SU-DHL-6 (cell line): ENCODE data around the gene ME1.
"Not testable (repeated sequence)": the region's sequence is repeated elsewhere in the genome, so short reads cannot be mapped to it uniquely, and the experiment has no call there.

ENCODE experiments used
- H2AFZ ChIP-seq: fragments of 200-600 bp; sonication (generic); 2 replicates; pipeline ENCODE4 v1.6.1; 2014; ENCODE audit warnings: low read depth, mild to moderate bottlenecking, moderate library complexity, mixed read lengths, antibody characterized with exemption, low read length; ENCODE audit not compliant: severe bottlenecking
- H3F3A ChIP-seq: fragments of 200-600 bp; shearing (Covaris generic); 2 replicates; pipeline ENCODE4 v1.6.0; 2016; ENCODE audit warnings: antibody characterized with exemption, mild to moderate bottlenecking; ENCODE audit not compliant: insufficient read depth
- H3K27ac ChIP-seq: fragments of 200-600 bp; sonication (generic); 2 replicates; pipeline ENCODE4 v1.5.1; 2016; ENCODE audit warnings: low read depth, mild to moderate bottlenecking, low read length, moderate library complexity, mixed read lengths
- H3K27me3 ChIP-seq: fragments of 200-600 bp; sonication (generic), shearing (Covaris generic); 2 replicates; pipeline ENCODE4 v1.6.0; 2014; ENCODE audit warnings: mild to moderate bottlenecking, low read length
- H3K36me3 ChIP-seq: fragments of 200-600 bp; sonication (generic); 2 replicates; pipeline ENCODE4 v1.6.1; 2014; ENCODE audit warnings: mild to moderate bottlenecking, low read length, mixed read lengths
- H3K4me2 ChIP-seq: fragments of 300-600, 200-600 bp; shearing (Covaris generic), sonication (generic); 2 replicates; pipeline ENCODE4 v1.6.0; 2014; ENCODE audit warnings: low read length, low read depth, mild to moderate bottlenecking; ENCODE audit not compliant: poor library complexity, severe bottlenecking
- H3K4me3 ChIP-seq: fragments of 200-600 bp; sonication (generic); 2 replicates; pipeline ENCODE4 v1.5.1; 2014; ENCODE audit warnings: antibody characterized with exemption, low read length, mild to moderate bottlenecking, mixed read lengths; ENCODE audit not compliant: insufficient read depth, poor library complexity, severe bottlenecking
- H3K79me2 ChIP-seq: fragments of 200-600 bp; sonication (generic); 2 replicates; pipeline ENCODE4 v1.6.1; 2014; ENCODE audit warnings: mild to moderate bottlenecking, low read length, moderate library complexity; ENCODE audit not compliant: insufficient read depth
- H3K9ac ChIP-seq: fragments of 200-600 bp; sonication (generic); 2 replicates; pipeline ENCODE4 v1.7.0; 2014; ENCODE audit warnings: mild to moderate bottlenecking, low read length
- H3K9me2 ChIP-seq: fragments of 200-600 bp; sonication (generic); replicated peaks from 2 replicates; pipeline ENCODE4 v1.6.1; 2014; ENCODE audit warnings: low read length; ENCODE audit not compliant: insufficient read depth
- H3K9me3 ChIP-seq: fragments of 200-600 bp; sonication (generic); 2 replicates; pipeline ENCODE4 v1.6.1; 2014; ENCODE audit warnings: low read length, mixed read lengths; ENCODE audit not compliant: insufficient read depth
- H4K20me1 ChIP-seq: fragments of 200-600 bp; sonication (generic); 2 replicates; pipeline ENCODE4 v1.6.1; 2014; ENCODE audit warnings: low read depth, mild to moderate bottlenecking, antibody characterized with exemption, low read length, moderate library complexity, mixed read lengths
- CTCF ChIP-seq: fragments of 200-600 bp; sonication (generic); IDR thresholded peaks from one replicate; pipeline ENCODE4 v1.5.1; 2017; ENCODE audit warnings: antibody characterized with exemption, mild to moderate bottlenecking, low read length, moderate library complexity; ENCODE audit not compliant: insufficient read depth, poor library complexity, severe bottlenecking
- EZH2phosphoT487 ChIP-seq: fragments of 200-600 bp; sonication (generic), shearing (Covaris generic); conservative IDR thresholded peaks from 2 replicates; pipeline ENCODE4 v1.6.1; 2018; ENCODE audit warnings: mild to moderate bottlenecking, antibody characterized with exemption, low read length, moderate library complexity, mixed read lengths

ME1 gene

GRCh38 chr6:83369692-83370091, 61.2 kb downstream of the ME1 start:
- H3K9ac ChIP-seq, result no peak overlapping the region
- no peaks in the 10 kb centered on the region for H3K36me3 ChIP-seq
- H4K20me1 ChIP-seq, result no peaks in the 10 kb centered on the region
- H2AFZ ChIP-seq, result no peak overlapping the region
- TF ChIP-seq CTCF, result no peak
- TF ChIP-seq EZH2phosphoT487, result no peak
- H3K79me2 ChIP-seq, result no peaks in the 10 kb centered on the region
- H3K27ac ChIP-seq, result no peak overlapping the region
- H3F3A ChIP-seq, result no peaks in the 10 kb centered on the region
- no peak overlapping the region for H3K4me2 ChIP-seq
- H3K27me3 ChIP-seq, result no peaks in the 10 kb centered on the region
- no peaks in the 10 kb centered on the region for H3K9me3 ChIP-seq
- H3K4me3 ChIP-seq, result no peak overlapping the region
- H3K9me2 ChIP-seq, result no peaks in the 10 kb centered on the region

- Histone ChIP-seq H3K79me2 (no peaks in the 10 kb centered on the region), H3K27me3 (no peaks in the 10 kb centered on the region), H3K9me2 (no peaks in the 10 kb centered on the region), H3K36me3 (no peaks in the 10 kb centered on the region), H2AFZ (no peak overlapping the region), H3K4me3 (no peak overlapping the region), H3K27ac (no peak overlapping the region), H3K4me2 (no peak overlapping the region), H3F3A (no peaks in the 10 kb centered on the region), H3K9ac (no peak overlapping the region), H4K20me1 (no peaks in the 10 kb centered on the region), H3K9me3 (no peaks in the 10 kb centered on the region)
- TF ChIP-seq CTCF (no peak), EZH2phosphoT487 (no peak)
Measured at GRCh38 chr6:83368577-83368976, 62.3 kb downstream of the ME1 start.

- Histone ChIP-seq H3K27me3 (no peaks in the 10 kb centered on the region), H3K4me3 (no peak overlapping the region), H4K20me1 (no peaks in the 10 kb centered on the region), H3F3A (no peaks in the 10 kb centered on the region), H3K9me2 (no peaks in the 10 kb centered on the region), H3K9ac (no peak overlapping the region), H3K79me2 (no peaks in the 10 kb centered on the region), H2AFZ (no peak overlapping the region), H3K4me2 (no peak overlapping the region), H3K9me3 (no peaks in the 10 kb centered on the region), H3K36me3 (no peaks in the 10 kb centered on the region), H3K27ac (no peak overlapping the region)
- no peak for TF ChIP-seq CTCF
- no peak for TF ChIP-seq EZH2phosphoT487
Measured at GRCh38 chr6:83367104-83367503, 63.7 kb downstream of the ME1 start.

GRCh38 chr6:83365931-83366330, 64.9 kb downstream of the ME1 start:
- H3K4me3 ChIP-seq, result no peak overlapping the region
- H4K20me1 ChIP-seq, result no peaks in the 10 kb centered on the region
- H3K9me3 ChIP-seq, result no peaks in the 10 kb centered on the region
- no peaks in the 10 kb centered on the region for H3K27me3 ChIP-seq
- no peaks in the 10 kb centered on the region for H3K9me2 ChIP-seq
- no peak for TF ChIP-seq CTCF
- no peak for TF ChIP-seq EZH2phosphoT487
- H3K27ac ChIP-seq, result no peak overlapping the region
- no peak overlapping the region for H2AFZ ChIP-seq
- no peaks in the 10 kb centered on the region for H3K36me3 ChIP-seq
- H3F3A ChIP-seq, result no peaks in the 10 kb centered on the region
- no peaks in the 10 kb centered on the region for H3K79me2 ChIP-seq
- H3K9ac ChIP-seq, result no peak overlapping the region
- H3K4me2 ChIP-seq, result no peak overlapping the region

- H4K20me1 ChIP-seq, H3K79me2 ChIP-seq, H3K9ac ChIP-seq, H3K4me2 ChIP-seq, H3K9me3 ChIP-seq, H2AFZ ChIP-seq, H3K4me3 ChIP-seq, H3K36me3 ChIP-seq, H3K27me3 ChIP-seq, H3K27ac ChIP-seq, H3K9me2 ChIP-seq, H3F3A ChIP-seq: not testable (repeated sequence)
Measured at GRCh38 chr6:83362349-83362748, 68.5 kb downstream of the ME1 start.
